GM12892 (cell line): ENCODE data around the gene AP2B1.

Experiments used
- POLR2A ChIP-seq: IDR thresholded peaks from 2 replicates; pipeline ENCODE4 v1.6.1; 2011; ENCODE audit warnings: low read depth, low read length, control low read depth
- POLR2AphosphoS5 ChIP-seq: IDR thresholded peaks from 2 replicates; pipeline ENCODE4 v1.6.1; 2011; ENCODE audit warnings: low read depth, low read length, control low read depth
- TAF1 ChIP-seq: IDR thresholded peaks from 2 replicates; pipeline ENCODE4 v1.6.1; 2011; ENCODE audit warnings: low read depth, mild to moderate bottlenecking, control low read depth, low read length, borderline replicate concordance

- TF ChIP-seq TAF1: no peak
- TF ChIP-seq POLR2A: no peak
- TF ChIP-seq POLR2AphosphoS5: no peak
These were observed 118.1 kb downstream of the AP2B1 start for GRCh38 chr17:35705230-35705629.
